Gastrocnemius medialis (tissue), 4 donors: ENCODE measurements around the gene MYO1F. TPM values are rescaled to one million over a fixed set of nuclear protein-coding genes. Genes with fewer than 3 reads are reported as not detected.

Experiments
- ATAC-seq, 2 donors: fragments of 150-250 bp; one replicate each; pipeline ENCODE4 v1.9.1; 2016
- DNase-seq, 2 donors: peaks; one replicate each; pipeline ENCODE4 v3.0.0-alpha.2; 2019
- H3K27ac ChIP-seq, 4 donors: fragments of 200-600 bp; sonication (generic); 1 replicate in 1 of 4; 2 replicates in 3 of 4; pipeline ENCODE4 v1.5.1; 2016 to 2018; ENCODE audit warnings: mild to moderate bottlenecking in 2 of 4, moderate library complexity in 1 of 4
- H3K27me3 ChIP-seq, 3 donors: fragments of 200-600 bp; sonication (generic) in 2 of 3; 1 replicate in 1 of 3; 2 replicates in 2 of 3; pipeline versions ENCODE4 v1.5.1 to v1.6.0; 2016 to 2019; ENCODE audit warnings: mild to moderate bottlenecking in 1 of 3, moderate library complexity in 1 of 3
- H3K36me3 ChIP-seq, 2 donors: fragments of 200-600 bp; sonication (generic) in 1 of 2; one replicate each; pipeline ENCODE4 v1.5.1; 2017 to 2018
- H3K4me1 ChIP-seq, 2 donors: fragments of 200-600 bp; sonication (generic) in 1 of 2; one replicate each; pipeline ENCODE4 v1.5.1; 2016 to 2017; ENCODE audit warnings: mild to moderate bottlenecking in 2 of 2
- H3K4me3 ChIP-seq, 4 donors: fragments of 200-600 bp; sonication (generic) in 3 of 4; 1 replicate in 1 of 4; 2 replicates in 3 of 4; pipeline ENCODE4 v1.5.1; 2016 to 2019; ENCODE audit warnings: mild to moderate bottlenecking in 2 of 4
- H3K9me3 ChIP-seq, 3 donors: fragments of 200-600 bp; sonication (generic) in 2 of 3; 1 replicate in 1 of 3; 2 replicates in 2 of 3; pipeline ENCODE4 v1.5.1; 2016 to 2019
- POLR2A ChIP-seq, 2 donors: fragments of 450-650 bp; IDR thresholded peaks; one replicate each; pipeline ENCODE4 v1.6.1; 2017; ENCODE audit warnings: antibody characterized with exemption in 2 of 2, mild to moderate bottlenecking in 2 of 2, moderate library complexity in 2 of 2
- in situ Hi-C, 4 donors: fragments of 200-750 bp; cut with MboI; loops; one replicate each; pipeline versions ENCODE4 v1.15.0 to v1.8.0; 2017; ENCODE audit warnings: low sequenced_read_pairs in 4 of 4
- intact Hi-C: fragments of 100-400 bp; cut with DNase I; formaldehyde crosslinking; loops from one replicate; pipeline ENCODE4 v1.15.1; 2023; ENCODE audit warnings: low total_unique reads
- total RNA-seq, 4 donors: library from RNA; depleted of rRNA; stranded (reverse); fragments of >200 nt; gene quantifications; one replicate each; pipeline versions ENCODE4 v1.1.0 to v1.2.3, GENCODE V29; 2016
- TF ChIP-seq, protein P1 (sequence below), 5 experiments: fragments of 450-650 bp in 3 of 5; fragments of 200-600 bp in 2 of 5; sonication (generic) in 2 of 5; IDR thresholded peaks in 4 of 5; conservative IDR thresholded peaks in 1 of 5; 1 replicate in 4 of 5; 2 replicates in 1 of 5; pipeline ENCODE4 v1.5.1; 2016 to 2019; ENCODE audit warnings: antibody characterized with exemption in 5 of 5, mild to moderate bottlenecking in 3 of 5, moderate library complexity in 3 of 5

Gene MYO1F
- total RNA-seq, 4 donors from 2014 or later = 0.24 to 4.0 (median 1.8) TPM

DNA sequence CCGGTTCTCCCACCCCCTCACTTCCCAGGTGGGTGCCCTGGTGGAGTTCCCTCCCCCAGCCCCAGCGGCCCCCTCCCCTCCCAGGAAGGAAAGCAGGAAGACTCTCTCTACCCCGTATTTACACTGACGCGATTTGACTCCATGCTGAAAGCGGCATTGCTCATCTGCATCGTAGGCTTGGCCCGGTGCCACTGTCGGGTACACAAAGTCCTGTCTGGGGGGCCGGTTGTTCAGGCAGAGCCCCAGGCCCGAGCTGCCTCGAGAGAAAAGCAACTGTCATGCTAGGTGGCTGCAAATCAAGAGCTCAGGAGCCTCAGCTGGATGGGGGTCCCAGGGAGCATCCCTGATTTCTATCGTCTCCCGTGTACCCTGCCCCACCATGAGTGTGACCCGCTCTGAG, 18.4 kb upstream of the MYO1F start:
- intact Hi-C loops = no loop called here
- H3K9me3 ChIP-seq = no peaks in the 10 kb centered on the region
- in situ Hi-C loops = no loop called here
- no peaks in the 10 kb centered on the region for H3K36me3 ChIP-seq
- DNase-seq (no peak), ATAC-seq (no peak)
- H3K4me3 ChIP-seq = no peak overlapping the region
- H3K4me1 ChIP-seq = peaks cover 0 to 5% of the 10 kb centered on the region in 2 donors
- no peak overlapping the region for H3K27ac ChIP-seq
- peaks cover 0 to 13% (median 4%) of the 10 kb centered on the region in 3 donors for H3K27me3 ChIP-seq
- no peak for TF ChIP-seq POLR2A (IDR thresholded peaks at IDR 0.05)
- TF ChIP-seq, protein P1, sequence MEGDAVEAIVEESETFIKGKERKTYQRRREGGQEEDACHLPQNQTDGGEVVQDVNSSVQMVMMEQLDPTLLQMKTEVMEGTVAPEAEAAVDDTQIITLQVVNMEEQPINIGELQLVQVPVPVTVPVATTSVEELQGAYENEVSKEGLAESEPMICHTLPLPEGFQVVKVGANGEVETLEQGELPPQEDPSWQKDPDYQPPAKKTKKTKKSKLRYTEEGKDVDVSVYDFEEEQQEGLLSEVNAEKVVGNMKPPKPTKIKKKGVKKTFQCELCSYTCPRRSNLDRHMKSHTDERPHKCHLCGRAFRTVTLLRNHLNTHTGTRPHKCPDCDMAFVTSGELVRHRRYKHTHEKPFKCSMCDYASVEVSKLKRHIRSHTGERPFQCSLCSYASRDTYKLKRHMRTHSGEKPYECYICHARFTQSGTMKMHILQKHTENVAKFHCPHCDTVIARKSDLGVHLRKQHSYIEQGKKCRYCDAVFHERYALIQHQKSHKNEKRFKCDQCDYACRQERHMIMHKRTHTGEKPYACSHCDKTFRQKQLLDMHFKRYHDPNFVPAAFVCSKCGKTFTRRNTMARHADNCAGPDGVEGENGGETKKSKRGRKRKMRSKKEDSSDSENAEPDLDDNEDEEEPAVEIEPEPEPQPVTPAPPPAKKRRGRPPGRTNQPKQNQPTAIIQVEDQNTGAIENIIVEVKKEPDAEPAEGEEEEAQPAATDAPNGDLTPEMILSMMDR (IDR thresholded peaks at IDR 0.05 in 4 of 5, conservative IDR thresholded peaks at IDR 0.05 in 1 of 5) = no peak

DNA sequence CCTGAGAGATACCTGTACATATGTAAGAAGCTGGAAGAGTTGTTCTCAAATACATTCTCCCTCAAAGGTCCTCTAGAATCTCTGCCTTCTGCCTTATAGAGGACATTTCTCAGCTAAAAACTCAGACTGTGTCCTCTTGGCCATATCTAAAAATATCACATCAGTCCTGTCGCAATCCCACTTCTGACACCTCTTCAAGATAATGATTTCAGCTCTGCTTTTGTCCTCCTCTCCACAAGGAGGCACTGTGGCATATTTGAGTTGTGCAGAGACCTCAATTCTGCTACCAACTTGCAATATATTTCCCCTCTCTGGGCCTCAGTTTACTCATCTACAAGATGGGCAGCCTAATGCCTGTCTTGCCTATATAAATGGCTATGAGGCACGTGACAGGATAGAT, 16.7 kb upstream of the MYO1F start:
- TF ChIP-seq POLR2A (IDR thresholded peaks at IDR 0.05) = no peak
- TF ChIP-seq, protein P1 (IDR thresholded peaks at IDR 0.05 in 4 of 5, conservative IDR thresholded peaks at IDR 0.05 in 1 of 5) = no peak
- in situ Hi-C loops (no loop called here), intact Hi-C loops (no loop called here)
- no peaks in the 10 kb centered on the region for H3K36me3 ChIP-seq
- H3K9me3 ChIP-seq = no peaks in the 10 kb centered on the region
- H3K4me1 ChIP-seq = peaks cover 0 to 5% of the 10 kb centered on the region in 2 donors
- no peak for ATAC-seq
- no peak for DNase-seq
- H3K27ac ChIP-seq = no peak overlapping the region
- peaks cover 0 to 13% (median 4%) of the 10 kb centered on the region in 3 donors for H3K27me3 ChIP-seq
- H3K4me3 ChIP-seq = no peak overlapping the region

DNA sequence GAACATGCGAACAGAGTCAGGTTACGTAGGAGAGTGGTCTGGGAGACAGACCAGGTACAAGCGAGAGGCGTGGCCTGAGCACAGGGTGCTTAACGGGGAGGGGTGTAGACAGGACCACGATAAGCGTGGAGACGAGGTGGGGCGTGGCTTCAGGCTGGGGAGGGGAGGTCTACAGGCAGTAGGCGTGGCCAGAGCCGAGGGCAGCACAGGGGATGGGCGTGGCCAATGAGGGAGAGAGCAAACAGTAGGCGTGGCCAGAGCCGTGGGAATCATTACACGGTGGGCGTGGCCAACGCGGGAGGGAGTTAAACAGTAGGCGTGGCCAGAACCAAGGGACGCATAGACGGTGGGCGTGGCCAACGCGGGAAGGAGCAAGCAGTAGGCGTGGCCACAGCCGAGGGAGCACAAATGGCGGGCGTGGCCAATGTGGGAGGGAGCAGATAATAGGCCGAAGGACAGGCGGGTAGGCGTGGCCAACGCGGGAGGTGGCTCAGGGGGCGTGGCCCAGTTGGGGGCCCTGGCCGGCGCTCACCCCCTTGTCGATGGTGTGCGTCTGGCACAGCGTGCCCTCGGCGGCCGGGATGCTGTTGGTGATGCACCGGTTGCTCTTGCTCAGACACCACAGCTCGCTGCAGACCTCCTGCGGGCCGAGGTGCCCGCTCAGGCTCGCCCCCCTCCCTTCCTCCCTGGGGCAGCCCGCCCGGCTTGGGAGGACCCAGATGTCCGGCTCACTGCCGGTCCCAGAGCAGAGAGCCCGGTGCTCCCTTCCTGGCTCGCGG, 15.2 kb upstream of the MYO1F start:
- intact Hi-C loops (no loop called here), in situ Hi-C loops (no loop called here)
- ATAC-seq (peak; percentile 71 to 81), DNase-seq (peak; percentile 73 to 82)
- H3K27ac ChIP-seq = no peak overlapping the region
- H3K36me3 ChIP-seq = no peaks in the 10 kb centered on the region
- H3K4me3 ChIP-seq = peak overlapping the region; percentile 32 to 55 (median 44)
- peaks cover 0 to 13% (median 4%) of the 10 kb centered on the region in 3 donors for H3K27me3 ChIP-seq
- TF ChIP-seq, protein P1 (IDR thresholded peaks at IDR 0.05 in 4 of 5, conservative IDR thresholded peaks at IDR 0.05 in 1 of 5) = no peak
- no peak for TF ChIP-seq POLR2A (IDR thresholded peaks at IDR 0.05)
- H3K4me1 ChIP-seq = peaks cover 0 to 5% of the 10 kb centered on the region in 2 donors
- H3K9me3 ChIP-seq = no peaks in the 10 kb centered on the region

DNA sequence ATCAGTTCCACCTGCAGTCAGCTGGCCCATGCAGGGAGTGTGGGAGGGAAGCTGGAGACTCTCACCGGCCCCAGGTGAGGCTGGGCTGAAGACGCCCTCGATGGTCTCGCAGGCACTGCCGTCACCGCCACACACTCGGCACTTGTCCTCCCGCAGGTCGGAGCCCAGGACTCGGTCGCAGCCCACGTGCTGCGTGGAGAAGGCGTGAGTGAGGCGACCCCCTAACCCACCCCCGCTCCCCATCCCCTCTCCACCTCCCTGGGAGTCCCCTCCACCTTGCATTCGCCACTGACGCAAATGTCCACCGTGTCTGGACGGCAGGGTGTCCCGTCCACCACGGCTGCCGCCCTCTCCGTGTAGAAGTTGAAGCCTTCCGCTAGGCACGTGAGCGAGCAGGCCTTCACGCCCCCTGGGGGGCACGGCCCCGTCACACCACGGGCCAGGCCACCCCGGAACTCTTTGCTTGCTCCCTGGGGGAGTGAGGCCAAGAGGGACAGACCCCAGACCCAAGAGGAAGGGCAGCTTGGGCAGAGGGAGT, 12.0 kb upstream of the MYO1F start:
- Histone ChIP-seq H3K4me3 (no peak overlapping the region), H3K36me3 (no peaks in the 10 kb centered on the region), H3K27ac (no peak overlapping the region), H3K9me3 (no peaks in the 10 kb centered on the region), H3K4me1 (peaks cover 0 to 5% of the 10 kb centered on the region in 2 donors), H3K27me3 (peaks cover 0 to 13% (median 4%) of the 10 kb centered on the region in 3 donors)
- no peak for DNase-seq
- in situ Hi-C loops (no loop called here), intact Hi-C loops (loop anchor here (10.0 kb wide), 1 partner anchor 56 kb away; no protein-coding TSS in a partner anchor)
- ATAC-seq = no peak
- TF ChIP-seq, protein P1 (IDR thresholded peaks at IDR 0.05 in 4 of 5, conservative IDR thresholded peaks at IDR 0.05 in 1 of 5) = no peak
- TF ChIP-seq POLR2A (IDR thresholded peaks at IDR 0.05) = no peak
